ELR (cell line): ENCODE data around the gene FLT1.

Source experiments
- DNase-seq: peaks from one replicate; pipeline ENCODE4 v3.0.0-alpha.2; 2015; ENCODE audit warnings: low read depth

Gene FLT1

DNA sequence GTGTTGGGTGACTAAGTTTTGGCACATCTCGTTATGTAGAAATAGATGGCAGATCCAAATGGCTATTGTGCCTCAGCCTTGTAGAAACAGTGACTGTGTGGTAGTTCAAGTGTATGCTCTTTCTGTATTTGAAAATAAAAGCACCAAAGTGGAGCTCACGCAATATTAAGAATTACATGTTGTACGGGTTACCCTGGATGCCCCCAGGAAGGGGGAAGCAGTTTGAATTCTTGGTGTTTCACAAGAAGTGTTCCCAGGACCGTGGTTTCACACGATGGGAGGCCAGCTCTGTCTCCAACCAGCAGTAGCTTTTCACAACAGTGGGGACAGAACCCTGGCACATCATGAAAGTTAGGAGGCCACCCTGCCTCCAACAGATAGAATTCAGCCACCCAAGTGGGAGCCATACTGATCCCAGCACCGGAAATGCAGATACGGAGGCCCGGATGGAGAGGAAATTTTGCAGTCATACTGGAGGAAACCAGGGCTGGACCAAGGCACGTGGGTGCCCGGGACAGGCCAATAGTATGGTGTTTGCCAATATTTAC, 8.9 kb downstream of the FLT1 start:
- no peak for DNase-seq

DNA sequence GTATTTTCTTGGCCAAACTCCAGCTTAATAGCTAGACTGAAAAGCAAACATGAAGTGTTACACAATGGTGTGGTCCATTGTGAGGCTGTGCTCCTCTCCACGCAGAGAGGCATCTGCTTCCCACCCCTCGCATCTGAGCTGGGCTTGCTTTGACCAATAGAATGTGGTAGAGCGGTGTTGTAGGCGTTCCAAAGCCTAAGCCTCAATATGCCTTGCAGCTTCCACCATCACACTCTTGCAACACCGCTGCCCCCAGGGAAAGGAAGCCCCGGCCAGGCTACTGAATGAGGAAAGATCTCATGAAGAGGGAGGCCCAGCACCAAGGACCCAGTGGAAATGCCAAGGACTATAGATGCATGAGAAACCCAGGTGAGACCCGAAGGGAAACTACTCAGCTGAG, 9.4 kb downstream of the FLT1 start:
- no peak for DNase-seq

DNA sequence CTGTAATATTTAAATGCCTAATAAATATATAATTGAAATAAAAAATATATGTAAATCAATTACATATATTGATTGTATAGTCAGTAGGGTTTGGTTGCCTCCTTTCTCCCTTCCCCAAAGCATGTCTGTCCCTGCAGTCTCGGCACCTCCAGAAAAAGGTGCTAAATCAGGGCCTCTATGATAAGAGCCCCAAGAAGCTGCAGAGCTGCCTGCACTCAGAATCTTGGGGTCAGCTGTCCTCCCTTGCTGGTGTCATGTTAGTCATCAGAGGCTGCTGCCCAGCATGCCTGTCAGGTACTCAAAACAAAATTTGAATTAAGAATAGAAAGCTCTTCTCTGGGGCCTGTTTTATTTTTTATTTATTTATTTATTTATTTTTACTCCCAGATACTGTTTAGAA, 9.8 kb downstream of the FLT1 start:
- DNase-seq: no peak

DNA sequence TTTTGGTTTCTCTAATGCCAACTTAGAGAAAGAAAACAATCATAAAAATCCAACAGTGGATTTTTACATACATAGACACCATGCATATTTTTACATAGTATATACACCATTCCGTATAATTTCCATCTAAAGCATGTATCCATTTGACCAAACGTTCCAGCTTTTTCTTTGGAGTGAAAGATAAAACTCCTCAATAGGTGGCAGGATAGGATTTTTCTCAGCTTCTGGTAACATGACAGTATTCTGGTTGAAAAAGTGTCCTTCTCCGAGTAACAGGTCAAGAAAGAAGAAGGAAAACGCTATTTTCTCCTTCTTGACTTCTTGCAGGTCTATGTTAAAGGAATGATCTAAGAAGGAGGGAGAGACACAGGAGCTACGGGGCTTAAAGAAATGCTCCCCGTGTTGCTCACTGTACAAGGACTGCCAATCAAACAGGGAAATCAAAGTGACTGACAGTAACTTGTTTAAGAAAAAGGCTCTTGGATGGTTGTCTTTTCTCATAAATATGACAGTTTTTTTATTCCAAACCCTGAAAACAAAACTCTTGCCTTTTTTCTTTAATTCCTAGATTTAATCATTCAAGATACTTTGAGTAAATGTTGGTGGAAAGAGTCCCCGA, 11.5 kb downstream of the FLT1 start:
- no peak for DNase-seq

DNA sequence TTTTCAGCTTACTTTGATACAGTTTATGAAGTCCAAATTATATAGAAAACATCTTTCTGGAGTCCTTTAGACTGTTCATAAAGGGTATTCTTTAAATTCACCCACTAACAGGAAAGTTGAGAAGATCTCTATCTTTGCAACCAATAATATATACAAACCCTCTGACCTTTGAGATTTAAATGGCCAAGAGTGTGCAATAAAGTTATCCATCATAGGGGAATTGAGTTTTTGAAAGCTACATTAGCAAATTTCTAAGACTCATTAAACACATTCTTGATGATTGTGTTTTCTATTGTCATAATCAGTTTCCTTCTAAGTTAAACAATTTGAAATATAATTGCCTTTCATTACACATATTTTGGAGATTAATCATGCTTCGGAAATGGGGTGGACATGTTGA, 15.9 kb downstream of the FLT1 start:
- no peak for DNase-seq

DNA sequence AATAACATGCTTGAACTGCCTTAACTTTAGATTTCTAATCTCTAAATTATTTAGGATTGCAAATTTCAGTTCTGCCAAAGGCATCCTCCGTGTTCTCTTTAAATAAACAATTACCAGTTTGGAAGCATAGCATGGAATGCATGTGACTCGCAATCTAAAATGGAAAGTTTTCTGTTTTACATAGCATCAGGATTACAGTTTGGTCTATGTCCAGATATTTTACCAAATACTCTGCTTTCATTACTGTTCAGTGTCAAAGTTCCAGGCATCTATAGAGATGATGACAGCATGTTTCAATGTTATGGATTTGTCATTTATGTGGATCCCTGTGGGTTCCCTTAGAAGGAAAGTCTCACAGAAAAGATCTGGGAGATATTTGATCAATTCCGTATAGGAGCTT, 16.8 kb downstream of the FLT1 start:
- DNase-seq: peak; percentile 62

DNA sequence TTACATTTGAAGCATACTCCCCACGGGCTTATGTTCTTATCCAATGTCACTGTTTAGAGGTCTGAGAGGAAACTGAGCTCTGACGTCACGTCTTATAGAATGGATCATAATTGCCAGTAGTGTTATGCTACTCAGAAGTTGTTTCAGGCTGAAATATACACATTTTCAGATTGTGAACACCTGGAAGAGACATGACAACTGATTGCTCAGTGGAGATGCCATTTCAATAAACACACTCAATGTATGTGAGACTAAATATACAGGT, 17.3 kb downstream of the FLT1 start:
- DNase-seq: no peak

DNA sequence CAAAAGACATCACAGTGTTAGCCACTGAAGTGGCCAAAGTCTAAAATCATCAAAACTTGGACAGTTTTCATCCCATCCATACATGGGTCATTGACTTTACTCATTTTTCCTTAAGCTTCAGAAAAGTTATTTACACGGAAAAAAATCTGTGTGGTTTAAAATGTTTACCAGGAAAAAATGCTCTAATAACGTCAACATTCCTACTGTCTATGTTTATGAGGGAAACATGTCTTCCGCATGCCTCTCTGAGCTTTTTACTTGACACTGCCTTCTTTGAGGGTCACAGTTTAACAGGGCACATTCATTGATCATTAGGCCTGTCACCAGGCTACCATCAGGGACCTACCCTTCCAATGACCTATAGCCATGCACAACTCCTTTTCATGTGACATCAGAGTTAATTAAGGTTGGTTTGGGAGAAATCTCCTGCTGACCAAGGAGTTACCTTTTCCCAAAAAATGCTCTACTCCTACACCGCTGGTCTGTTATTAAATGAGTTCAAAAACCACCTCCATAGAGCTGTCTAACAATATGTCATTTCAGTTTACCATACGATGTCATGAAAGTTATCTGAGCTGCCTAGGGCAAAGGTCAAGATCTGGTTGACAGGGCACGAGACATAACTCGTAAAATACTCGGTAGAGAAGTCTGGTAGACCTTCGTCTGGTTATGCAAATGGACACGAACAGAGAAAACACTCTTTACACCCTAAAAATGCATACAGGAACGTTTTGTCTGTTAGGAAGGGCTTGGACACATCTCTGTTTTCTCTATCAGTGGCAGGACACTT, 17.8 kb downstream of the FLT1 start:
- no peak for DNase-seq

DNA sequence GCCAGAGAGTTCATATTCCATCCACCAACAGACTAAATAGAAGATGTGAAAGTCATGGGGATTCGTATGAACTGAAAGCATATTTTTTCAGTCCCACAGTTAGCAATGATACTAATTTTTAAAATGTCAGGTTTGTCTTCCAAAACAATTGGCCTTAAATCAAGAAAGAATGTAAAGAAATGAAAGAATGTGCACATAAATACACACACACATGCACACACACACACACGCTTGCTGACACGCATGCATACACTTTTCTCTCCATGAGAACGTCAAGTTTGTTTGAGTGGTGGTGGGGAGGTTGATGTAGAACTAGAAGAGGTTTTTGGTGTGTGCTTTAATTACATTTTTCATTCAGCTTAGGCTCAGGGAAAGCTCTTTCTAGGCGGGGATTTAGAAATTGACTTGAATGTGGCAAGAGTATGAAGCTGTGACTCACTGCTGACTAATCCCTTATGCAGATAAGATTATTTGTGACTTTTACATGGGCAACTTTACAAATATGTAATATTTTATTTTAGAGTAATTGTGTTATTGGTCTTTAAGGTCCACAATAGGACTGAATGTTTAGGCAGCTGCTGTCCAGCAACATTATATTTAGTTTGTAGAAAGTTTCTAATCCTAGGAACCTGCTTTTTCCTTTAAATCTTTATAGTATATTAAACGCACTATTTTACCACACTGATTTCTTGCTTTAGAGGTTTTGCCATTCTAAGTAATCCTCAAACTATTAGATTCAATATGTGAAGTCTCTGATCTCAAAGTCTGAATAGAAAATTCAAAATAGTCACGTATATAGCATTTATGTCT, 18.8 kb downstream of the FLT1 start:
- DNase-seq: peak; percentile 93

DNA sequence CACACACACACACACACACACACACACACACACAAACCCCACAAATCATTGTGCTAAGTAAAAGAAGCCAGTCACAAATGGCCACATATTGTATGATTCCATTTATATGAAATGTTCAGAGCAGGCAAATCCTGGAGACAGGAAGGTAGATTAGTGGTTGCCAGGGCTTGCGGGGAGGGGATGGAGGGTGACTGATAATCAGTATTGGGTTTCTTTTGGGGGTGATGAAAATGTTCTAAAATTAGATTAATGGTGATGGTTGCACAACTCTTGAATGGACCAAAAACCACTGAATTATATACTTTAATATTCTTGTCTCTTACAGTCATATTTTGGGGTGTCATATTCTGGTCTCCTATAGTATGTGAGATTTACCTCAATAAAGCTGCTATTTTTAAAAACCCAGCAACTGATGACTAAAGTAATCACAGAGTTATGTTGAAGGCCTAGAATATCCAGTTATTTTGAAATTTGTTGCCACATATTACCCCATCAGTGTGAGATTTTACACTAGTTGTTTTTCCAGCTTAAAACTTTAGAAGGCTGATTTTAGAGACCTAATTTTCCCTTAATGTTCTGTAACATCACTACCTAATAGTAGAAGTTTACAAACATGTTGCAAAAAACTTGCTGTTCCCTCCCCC, 20.3 kb downstream of the FLT1 start:
- no peak for DNase-seq

DNA sequence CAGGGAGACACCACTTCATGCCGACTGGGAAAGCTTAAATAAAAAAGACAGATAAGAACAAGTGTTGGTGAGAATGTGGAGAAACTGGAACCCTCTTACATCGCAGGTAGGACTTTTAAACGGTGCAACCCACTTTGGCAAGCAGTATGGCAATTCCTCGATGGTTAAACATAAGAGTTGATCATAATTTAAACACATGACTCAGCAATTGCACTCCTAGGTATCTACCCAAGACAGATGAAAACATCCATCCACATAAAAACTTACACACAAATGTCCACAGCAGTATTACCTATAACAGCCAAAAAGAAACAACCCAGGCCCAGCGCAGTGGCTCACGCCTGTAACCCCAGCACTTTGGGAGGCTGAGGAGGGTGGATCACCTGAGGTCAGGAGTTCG, 21.9 kb downstream of the FLT1 start:
- no peak for DNase-seq

DNA sequence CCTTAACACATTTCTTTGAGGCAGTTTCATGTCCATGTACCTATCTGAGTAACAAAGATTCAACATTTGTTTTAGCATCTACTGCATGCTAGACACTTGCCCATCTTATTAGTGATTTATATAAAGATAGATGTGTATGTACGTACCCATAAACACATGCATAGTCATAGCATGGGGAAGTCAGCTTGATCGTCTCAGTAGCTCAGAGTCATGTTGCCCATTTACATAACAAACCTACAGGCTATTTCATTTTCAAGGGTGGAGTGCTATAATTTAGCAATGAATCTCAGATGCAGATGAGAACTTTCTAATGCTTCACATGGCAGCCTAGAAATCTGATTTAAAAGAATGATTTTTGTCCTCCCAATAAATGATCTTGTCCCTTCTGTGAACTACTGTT, 23.5 kb downstream of the FLT1 start:
- DNase-seq: no peak

DNA sequence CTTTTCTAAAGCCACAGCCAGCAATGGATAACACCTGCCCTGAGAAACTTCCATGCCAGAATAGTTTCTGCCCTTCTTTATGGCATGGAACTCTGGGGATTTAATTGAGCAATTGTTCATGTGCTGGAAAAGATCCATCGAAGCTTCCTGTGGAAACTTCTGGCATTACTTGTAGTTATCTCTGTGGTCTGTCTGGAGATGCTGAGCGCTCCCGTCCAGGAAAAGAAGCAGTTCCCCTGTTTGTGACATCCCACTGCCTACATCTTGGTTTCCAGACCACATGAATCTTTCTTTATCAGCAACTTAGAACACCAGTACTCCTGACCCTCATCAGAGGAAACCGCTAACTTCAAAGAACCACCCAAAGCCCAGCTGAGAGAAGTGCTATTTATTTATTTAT, 24.6 kb downstream of the FLT1 start:
- no peak for DNase-seq

DNA sequence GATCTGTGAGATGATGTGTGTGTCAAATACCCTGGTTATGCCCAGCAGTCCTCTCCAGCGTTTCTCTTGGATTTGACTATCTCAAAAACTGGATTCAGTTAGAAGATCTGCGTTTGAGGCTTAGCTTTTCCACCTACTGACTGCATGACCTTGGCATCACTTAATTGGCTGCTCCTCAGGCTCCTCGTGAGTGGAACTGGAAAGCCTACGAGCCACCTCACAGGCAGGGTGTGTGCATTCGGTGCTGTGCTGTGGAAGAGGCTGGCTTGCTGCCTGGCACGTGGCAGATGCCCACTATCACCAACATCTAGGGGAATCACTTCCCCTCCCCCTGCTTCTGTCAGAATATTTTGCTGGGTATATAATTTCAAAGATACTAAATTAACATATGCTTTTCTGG, 25.6 kb downstream of the FLT1 start:
- no peak for DNase-seq

DNA sequence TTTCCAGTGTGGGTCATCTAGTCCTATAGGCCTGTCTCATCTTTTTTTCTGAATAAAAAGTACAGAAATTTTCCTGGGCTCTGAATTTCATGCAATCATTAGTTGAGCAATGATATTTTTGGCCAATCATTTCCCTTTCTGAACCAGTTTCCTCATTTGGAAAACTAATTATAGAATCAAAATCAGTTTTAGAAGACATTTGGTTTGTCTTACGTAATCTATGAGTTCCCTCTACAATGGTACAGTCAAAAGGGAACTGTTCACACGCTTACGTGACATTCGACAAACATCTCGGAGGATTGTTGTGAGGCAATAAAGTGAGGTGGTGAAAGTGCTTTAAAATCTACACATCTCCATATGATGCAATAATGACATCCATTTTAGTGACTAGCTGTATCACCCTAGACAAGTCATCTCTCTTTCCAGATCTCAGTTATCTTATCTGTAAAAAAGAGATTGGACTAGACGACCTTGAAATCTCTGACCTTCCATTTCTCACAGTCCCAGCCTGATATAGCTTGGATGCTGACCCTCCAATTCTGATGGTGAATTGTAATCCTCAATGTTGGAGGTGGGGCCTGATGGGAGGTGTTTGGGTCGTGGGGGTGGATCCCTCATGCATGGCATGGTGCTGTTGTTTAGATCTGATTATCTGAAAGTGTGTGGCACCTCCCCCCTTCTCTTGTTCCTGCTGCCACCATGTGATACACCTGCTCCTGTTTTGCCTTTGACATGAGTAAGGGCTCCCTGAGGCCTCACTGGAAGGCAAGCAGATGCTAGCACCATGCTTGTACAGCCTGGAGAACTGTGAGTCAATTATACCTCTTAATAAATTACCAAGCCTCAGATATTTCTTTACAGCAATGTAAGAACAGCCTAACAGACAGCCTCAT, 26.7 kb downstream of the FLT1 start:
- no peak for DNase-seq

DNA sequence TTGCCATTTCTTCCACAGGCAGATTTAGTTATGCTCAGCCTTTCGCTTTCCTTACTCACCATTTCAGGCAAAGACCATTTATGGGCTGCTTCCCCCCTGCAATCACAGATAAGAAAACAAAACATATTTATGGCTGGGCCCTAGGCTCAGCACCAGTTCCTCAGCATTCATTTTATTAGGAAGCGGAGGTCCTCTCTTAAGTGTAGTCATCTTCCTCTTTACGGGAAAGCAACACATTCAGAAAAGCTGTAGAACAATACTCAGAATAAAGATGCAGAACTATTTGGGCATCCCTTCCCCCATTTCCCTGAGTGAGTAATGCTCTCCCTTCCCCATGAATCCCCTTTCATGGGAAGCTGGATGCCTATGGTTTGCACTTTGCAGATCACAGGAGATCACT, 27.9 kb downstream of the FLT1 start:
- no peak for DNase-seq

DNA sequence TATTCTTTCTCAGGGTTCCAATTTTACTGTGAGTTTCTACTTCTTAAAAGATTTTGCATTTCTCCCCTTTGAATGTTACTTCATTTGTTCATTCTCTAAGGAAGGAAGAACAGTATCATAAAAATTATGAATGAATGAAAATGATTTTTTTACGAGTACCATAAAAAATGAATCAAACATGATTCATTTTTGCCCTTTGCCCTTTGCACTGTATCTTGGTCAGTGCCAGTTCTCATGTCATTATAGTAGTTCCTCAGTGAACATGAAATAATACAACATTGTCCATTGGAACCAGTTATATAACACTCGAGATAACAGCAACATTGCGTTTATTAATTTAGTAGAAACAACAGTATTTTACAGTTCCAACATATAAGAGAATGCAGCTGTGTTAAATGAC, 28.8 kb downstream of the FLT1 start:
- no peak for DNase-seq

DNA sequence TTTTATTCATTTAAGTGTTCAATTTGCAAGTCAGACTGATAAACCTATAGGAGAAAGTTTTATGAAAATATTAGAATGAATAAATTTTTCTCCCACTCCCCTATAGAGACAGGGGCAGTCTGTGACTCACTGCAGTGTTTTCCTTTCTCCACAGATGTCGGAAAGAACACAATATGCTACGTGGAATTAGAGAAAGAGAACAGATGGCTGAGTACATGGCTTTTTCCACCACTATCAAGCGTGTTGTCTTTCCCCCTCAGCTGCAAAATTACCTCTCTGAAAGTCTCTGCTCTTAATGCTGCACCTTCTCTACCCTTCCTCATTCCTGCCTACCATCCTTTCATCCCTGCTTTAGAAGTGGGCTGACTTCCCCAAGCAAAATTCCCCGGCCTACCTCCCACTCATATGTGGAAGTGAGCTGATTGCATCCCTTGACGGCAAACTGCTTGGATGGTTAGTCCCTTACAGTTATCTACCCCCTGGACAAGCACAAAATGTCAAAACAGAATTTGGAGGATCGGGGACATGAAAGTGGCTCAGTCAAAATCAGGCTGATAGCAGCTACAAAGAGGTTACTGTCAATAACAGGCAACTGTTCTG, 30.0 kb downstream of the FLT1 start:
- DNase-seq: no peak

DNA sequence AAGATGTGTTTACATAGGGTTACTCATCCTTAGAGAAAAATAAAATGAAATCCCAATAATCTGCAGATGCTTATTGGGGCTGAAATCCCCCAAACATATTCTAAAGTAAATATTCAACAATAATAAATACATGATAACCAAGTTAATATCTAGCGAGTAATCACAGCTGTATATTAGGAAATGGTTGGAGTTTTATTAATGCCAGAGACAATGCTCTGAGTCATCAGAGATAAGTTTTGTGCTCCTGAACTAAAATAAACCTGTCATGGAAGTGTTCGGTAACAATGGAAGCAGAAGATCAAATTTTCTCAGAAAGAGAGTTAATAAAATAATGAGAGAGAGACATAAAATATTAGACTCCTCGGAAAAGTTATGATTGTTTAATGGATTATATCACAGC, 31.4 kb downstream of the FLT1 start:
- DNase-seq: no peak

DNA sequence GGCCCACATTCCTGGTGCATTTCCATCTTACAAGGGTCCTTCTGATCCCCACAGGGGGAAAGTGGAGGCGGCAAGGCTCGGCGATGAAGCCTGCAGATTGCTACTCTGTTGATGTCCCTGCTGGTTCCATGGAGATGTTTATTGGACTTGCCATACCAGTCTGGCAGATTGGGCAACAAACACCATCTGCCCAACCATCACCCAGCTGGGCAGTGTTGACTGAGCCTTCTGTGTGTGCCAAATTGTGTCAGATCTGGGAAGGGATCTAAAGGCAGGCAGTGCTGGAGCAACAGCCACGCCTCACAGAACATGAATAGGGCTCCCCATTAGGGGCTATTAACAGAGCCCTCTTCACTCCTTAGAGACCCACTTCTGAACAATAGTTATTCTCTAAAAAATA, 35.0 kb downstream of the FLT1 start:
- no peak for DNase-seq

DNA sequence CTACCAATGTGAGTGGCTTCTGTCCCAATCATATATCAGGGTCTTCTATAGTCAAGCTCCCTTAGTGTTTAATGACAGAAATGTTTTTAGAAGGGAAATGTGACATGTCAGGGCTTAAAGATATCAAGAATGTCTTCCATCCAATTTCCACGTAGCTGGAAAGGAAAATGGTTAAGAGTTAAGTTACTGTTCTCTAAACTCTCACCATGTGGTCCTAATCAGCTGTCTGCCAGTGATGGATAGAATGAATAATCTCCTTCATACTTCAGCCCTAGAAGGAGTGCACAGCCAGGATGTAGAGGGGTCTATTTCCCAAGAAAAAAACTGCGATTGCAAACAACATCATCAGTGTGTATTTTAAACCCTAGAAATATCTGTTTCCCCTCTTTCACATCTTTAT, 36.3 kb downstream of the FLT1 start:
- no peak for DNase-seq
